IMR-90 (cell line): ENCODE results near the gene COL4A2.

Experiments used
- BHLHE40 ChIP-seq: fragments of 150-350 bp; IDR thresholded peaks from 2 replicates; pipeline ENCODE4 v1.6.1; 2016; ENCODE audit warnings: mild to moderate bottlenecking, low read depth, low read length
- CEBPB ChIP-seq: IDR thresholded peaks from 2 replicates; pipeline ENCODE4 v1.6.1; 2012; ENCODE audit warnings: low read depth, low read length, improper control_type of control experiment
- CHD1 ChIP-seq: IDR thresholded peaks from 2 replicates; pipeline ENCODE4 v1.6.1; 2012; ENCODE audit warnings: low read depth, low read length, improper control_type of control experiment
- CTCF ChIP-seq: conservative IDR thresholded peaks from 2 replicates; pipeline ENCODE4 v1.5.1; 2012; ENCODE audit warnings: mild to moderate bottlenecking, low read depth, low read length, improper control_type of control experiment
- ELK1 ChIP-seq: fragments of 150-350 bp; IDR thresholded peaks from 2 replicates; pipeline ENCODE4 v1.6.1; 2016; ENCODE audit warnings: low read depth, mild to moderate bottlenecking, low read length, moderate library complexity, borderline replicate concordance
- FOS ChIP-seq: fragments of 150-350 bp; IDR thresholded peaks from 2 replicates; pipeline ENCODE4 v1.6.1; 2016; ENCODE audit warnings: low read depth, low read length
- MAZ ChIP-seq: IDR thresholded peaks from 2 replicates; pipeline ENCODE4 v1.6.1; 2012; ENCODE audit warnings: low read depth, mild to moderate bottlenecking, low read length, improper control_type of control experiment, moderate library complexity, borderline replicate concordance
- MXI1 ChIP-seq: IDR thresholded peaks from 2 replicates; pipeline ENCODE4 v1.6.1; 2012; ENCODE audit warnings: low read depth, mild to moderate bottlenecking, low read length, moderate library complexity, borderline replicate concordance
- POLR2A ChIP-seq: IDR thresholded peaks from 2 replicates; pipeline ENCODE4 v1.6.1; 2012; ENCODE audit warnings: mild to moderate bottlenecking, low read depth, low read length
- RAD21 ChIP-seq: IDR thresholded peaks from 2 replicates; pipeline ENCODE4 v1.6.1; 2012; ENCODE audit warnings: low read length, improper control_type of control experiment
- SMC3 ChIP-seq: fragments of 150-350 bp; IDR thresholded peaks from 2 replicates; pipeline ENCODE4 v1.6.1; 2016; ENCODE audit warnings: low read depth, mild to moderate bottlenecking, antibody characterized with exemption, low read length, moderate library complexity
- USF2 ChIP-seq: fragments of 150-350 bp; IDR thresholded peaks from 2 replicates; pipeline ENCODE4 v1.6.1; 2017; ENCODE audit warnings: mild to moderate bottlenecking, antibody characterized with exemption, low read length, low read depth

- TF ChIP-seq CTCF: no peak
- no peak for TF ChIP-seq MAZ
- no peak for TF ChIP-seq MXI1
- no peak for TF ChIP-seq POLR2A
- no peak for TF ChIP-seq FOS
- TF ChIP-seq CHD1: no peak
- no peak for TF ChIP-seq RAD21
- TF ChIP-seq ELK1: no peak
- TF ChIP-seq BHLHE40: no peak
- TF ChIP-seq CEBPB: no peak
- TF ChIP-seq SMC3: no peak
- no peak for TF ChIP-seq USF2
These were observed 131.7 kb downstream of the COL4A2 start for GRCh38 chr13:110438776-110439175.
